ENCODE results near the gene DSCAML1. TPM values are rescaled to one million over a fixed set of nuclear protein-coding genes. Genes with fewer than 3 reads are reported as not detected.
A peak's percentile ranks its signal among the peaks of the same experiment; 100 is the strongest.

DSCAML1 gene
- total RNA-seq, 2 donors from 2014 or later, result 0.33 to 1.6 TPM

DNA sequence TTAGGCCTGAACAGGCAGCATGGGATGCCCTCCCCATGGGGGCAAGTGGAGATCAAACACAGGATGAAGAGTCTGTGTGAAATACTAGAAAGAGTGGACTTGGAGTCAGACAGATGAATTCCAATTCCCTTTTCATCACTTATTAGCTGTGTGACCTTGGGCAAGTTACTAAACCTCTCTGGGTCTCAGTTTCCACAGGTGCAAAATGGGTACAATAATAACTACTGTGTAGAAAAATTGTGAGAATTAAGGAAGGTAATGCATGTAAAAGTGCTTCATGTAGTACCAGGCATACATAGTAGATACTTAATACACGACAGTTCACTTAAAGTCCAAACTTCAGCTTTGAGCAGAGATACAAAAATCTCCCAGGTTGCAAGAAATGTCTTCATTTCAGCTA lies 176.4 kb downstream of the DSCAML1 start:
- whole genome bisulfite sequencing, 2 donors, result 55 to 83% methylated on average over 1 of the region's 1 CpG
- TF ChIP-seq POLR2A (IDR thresholded peaks at IDR 0.05) (no peak), CTCF (IDR thresholded peaks at IDR 0.05) (no peak)
- intact Hi-C loops (cut with DNase I), result no loop called here
- H3K9me3 ChIP-seq, result no peaks in the 10 kb centered on the region
- H3K4me1 ChIP-seq, result no peaks in the 10 kb centered on the region
- no peaks in the 10 kb centered on the region for H3K27me3 ChIP-seq
- peak overlapping the region in 1 of 4 donors; percentile 0 for H3K27ac ChIP-seq
- H3K4me3 ChIP-seq, result no peak overlapping the region
- DNase-seq (no peak), ATAC-seq (no peak)
- H3K36me3 ChIP-seq (replicated peaks in 1 of 2; ENCODE audit: insufficient read depth in 1 of 2, low read depth in 2 of 2), result no peaks in the 10 kb centered on the region

GRCh38 chr11:117620086-117620485 lies 176.9 kb downstream of the DSCAML1 start:
- no peaks in the 10 kb centered on the region for H3K36me3 ChIP-seq (replicated peaks in 1 of 2; ENCODE audit: insufficient read depth in 1 of 2, low read depth in 2 of 2)
- WGBS, 2 donors, result 12 to 20% methylated on average over 4 of the region's 4 CpGs
- no peak for TF ChIP-seq POLR2A (IDR thresholded peaks at IDR 0.05)
- TF ChIP-seq CTCF (IDR thresholded peaks at IDR 0.05), result no peak
- DNase-seq, result no peak
- no peaks in the 10 kb centered on the region for H3K27me3 ChIP-seq
- no peak overlapping the region for H3K4me3 ChIP-seq
- no peak for ATAC-seq
- intact Hi-C loops (cut with DNase I), result no loop called here
- H3K4me1 ChIP-seq, result no peaks in the 10 kb centered on the region
- H3K9me3 ChIP-seq, result no peaks in the 10 kb centered on the region
- peak overlapping the region in 1 of 4 donors; percentile 0 for H3K27ac ChIP-seq

DNA sequence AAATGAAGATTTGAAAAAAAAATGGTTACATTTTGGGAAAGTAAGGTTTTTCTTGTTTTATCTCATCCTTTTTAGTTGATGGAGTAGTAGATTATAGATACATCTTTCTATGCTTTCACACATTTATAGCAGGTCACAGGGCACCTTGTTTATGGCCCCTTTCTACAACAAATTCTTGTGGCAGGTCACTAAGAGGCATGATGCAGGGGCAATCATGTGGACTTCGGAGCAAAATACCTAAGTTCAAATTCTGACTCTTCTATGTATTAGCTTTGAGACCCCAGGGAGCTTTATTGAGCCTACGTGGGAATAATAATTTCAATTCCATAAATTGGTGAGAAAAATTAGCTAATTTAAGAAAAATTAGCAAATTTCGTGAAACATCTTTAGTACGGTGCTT lies 177.4 kb downstream of the DSCAML1 start:
- Histone ChIP-seq H3K4me3 (no peak overlapping the region), H3K4me1 (no peaks in the 10 kb centered on the region), H3K9me3 (no peaks in the 10 kb centered on the region), H3K27me3 (no peaks in the 10 kb centered on the region), H3K36me3 (replicated peaks in 1 of 2; ENCODE audit: insufficient read depth in 1 of 2, low read depth in 2 of 2) (no peaks in the 10 kb centered on the region), H3K27ac (no peak overlapping the region)
- 70 to 73% methylated on average over 4 of the region's 4 CpGs for WGBS, 2 donors
- TF ChIP-seq CTCF (IDR thresholded peaks at IDR 0.05), result no peak
- no peak for TF ChIP-seq POLR2A (IDR thresholded peaks at IDR 0.05)
- intact Hi-C loops (cut with DNase I), result no loop called here
- no peak for ATAC-seq
- DNase-seq, result no peak

DNA sequence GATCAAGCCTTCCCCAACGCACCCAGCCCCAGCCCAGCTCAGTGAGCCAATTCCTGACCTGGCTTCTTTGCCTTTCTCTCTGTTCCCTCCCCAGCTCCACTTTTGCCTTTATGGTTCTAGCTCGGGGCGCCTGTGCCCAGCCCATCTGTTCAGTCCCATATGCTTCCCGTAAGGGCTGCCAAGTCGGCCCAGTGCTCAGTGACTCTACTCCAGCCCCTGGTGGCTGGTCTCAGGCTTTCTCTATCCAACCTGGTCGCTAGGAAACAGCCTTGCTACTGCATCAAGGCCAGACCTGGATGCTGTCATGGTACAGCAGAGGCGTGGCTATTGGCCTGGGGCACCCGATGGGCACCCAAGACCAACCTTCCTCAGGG lies 178.0 kb downstream of the DSCAML1 start:
- peak in 3 of 4 donors; percentile 12 to 36 (median 32) for DNase-seq
- H3K4me1 ChIP-seq, result no peaks in the 10 kb centered on the region
- H3K27me3 ChIP-seq, result no peaks in the 10 kb centered on the region
- no peaks in the 10 kb centered on the region for H3K36me3 ChIP-seq (replicated peaks in 1 of 2; ENCODE audit: insufficient read depth in 1 of 2, low read depth in 2 of 2)
- intact Hi-C loops (cut with DNase I), result no loop called here
- no peak overlapping the region for H3K4me3 ChIP-seq
- no peak for ATAC-seq
- H3K9me3 ChIP-seq, result no peaks in the 10 kb centered on the region
- TF ChIP-seq CTCF (IDR thresholded peaks at IDR 0.05), result no peak
- no peak for TF ChIP-seq POLR2A (IDR thresholded peaks at IDR 0.05)
- 34 to 35% methylated on average over 6 to 8 of the region's 8 CpGs for whole genome bisulfite sequencing, 2 donors
- no peak overlapping the region for H3K27ac ChIP-seq

DNA sequence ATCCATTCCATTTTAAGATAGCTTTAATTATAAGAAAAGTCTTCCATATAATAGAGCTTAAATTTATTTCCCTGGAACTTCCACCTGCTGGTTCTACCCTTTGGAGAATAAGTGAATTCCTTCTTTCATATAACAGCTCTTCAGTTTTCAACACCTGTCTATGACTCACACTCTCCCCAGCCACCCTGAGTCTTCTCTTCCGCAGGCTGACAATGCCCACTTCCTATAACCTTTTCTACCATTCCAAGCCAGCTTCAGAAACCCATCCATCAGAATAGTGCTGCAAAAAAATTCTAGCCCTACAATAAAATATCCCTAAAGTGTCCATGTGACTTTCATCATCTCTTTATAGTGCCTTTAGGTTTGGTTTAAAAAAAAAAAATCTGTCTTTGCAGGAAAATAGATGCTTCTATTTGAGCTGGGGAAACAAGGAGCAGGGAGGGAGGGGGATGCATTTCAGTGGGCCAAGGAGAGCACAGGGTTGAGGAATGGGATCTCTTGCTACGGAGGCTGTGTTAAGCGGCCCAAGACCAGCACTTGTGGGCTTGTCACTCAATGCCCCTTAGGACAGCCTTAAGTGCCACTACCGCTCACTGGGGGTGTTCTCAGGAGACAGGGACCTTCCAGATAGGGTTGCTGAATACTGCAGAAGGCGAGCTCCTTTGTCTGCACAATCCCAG lies 178.6 kb downstream of the DSCAML1 start:
- no peak overlapping the region for H3K4me3 ChIP-seq
- 76 to 83% methylated on average over 5 of the region's 5 CpGs for WGBS, 2 donors
- no peak for TF ChIP-seq POLR2A (IDR thresholded peaks at IDR 0.05)
- TF ChIP-seq CTCF (IDR thresholded peaks at IDR 0.05), result no peak

More for the DNA sequence above, 178.6 kb downstream of the DSCAML1 start:
- intact Hi-C loops (cut with DNase I), result no loop called here
- no peak for ATAC-seq
- H3K27me3 ChIP-seq, result no peaks in the 10 kb centered on the region
- no peaks in the 10 kb centered on the region for H3K9me3 ChIP-seq
- DNase-seq, result no peak
- H3K36me3 ChIP-seq (replicated peaks in 1 of 2; ENCODE audit: insufficient read depth in 1 of 2, low read depth in 2 of 2), result no peaks in the 10 kb centered on the region
- no peak overlapping the region for H3K27ac ChIP-seq
- H3K4me1 ChIP-seq, result no peaks in the 10 kb centered on the region
